ENCODE data around the gene DAPK2.

DAPK2 gene

DNA sequence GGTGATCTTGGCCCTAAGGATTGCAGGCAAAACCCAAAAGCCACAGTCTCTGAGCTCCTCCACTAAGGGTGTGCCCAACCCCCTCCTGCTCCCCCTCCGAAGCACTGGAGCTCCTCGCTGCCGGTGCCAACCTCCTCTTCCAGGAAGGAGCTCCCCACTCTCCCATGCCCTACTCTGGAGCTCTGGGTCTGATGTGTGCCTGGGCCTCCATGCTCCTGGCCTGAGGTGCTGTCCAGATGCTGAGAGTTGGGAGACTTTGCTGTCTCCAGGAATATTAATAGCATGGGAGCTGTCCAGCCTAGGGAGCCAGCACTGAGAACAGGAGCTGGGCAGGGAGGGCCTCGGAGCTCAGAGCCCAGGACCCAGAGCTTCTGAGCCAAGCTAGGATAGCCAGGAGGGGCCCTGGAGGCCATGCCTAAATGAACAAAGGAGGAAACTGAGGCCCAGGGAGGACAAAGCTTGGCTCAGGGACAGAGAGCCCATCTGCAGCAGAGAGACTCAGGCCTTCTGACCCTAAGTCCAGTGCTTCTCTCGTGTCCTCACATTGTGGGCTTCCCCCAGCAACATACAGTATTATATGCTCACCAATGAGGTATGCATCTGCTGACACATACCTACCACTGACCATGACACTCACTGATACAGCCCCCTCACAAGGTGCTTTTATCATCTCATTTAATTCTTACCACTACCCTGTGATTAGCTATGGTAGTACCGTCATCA lies 175.6 kb downstream of the DAPK2 start:
- no peak for FAIRE-seq

DNA sequence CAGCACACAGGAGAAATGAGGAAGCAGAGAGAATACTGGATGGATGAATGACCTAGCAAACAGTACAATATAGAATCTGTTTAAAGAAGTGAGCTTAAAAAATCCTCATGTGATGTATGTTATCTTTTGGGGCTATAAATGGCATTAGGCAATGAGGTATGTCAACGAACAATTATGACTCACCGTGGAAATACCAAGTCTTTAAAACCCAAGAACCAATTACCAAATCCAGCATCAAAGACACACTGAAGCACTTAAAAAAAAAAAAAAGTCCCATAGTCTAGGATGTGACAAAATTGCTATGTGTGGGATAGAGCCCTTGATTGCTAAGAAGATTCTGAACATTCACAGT lies 176.3 kb downstream of the DAPK2 start:
- FAIRE-seq: no peak

More for the DNA sequence above, 175.6 kb downstream of the DAPK2 start:
- peak; percentile 25 for DNase-seq (ENCODE audit: low spot score)

DNA sequence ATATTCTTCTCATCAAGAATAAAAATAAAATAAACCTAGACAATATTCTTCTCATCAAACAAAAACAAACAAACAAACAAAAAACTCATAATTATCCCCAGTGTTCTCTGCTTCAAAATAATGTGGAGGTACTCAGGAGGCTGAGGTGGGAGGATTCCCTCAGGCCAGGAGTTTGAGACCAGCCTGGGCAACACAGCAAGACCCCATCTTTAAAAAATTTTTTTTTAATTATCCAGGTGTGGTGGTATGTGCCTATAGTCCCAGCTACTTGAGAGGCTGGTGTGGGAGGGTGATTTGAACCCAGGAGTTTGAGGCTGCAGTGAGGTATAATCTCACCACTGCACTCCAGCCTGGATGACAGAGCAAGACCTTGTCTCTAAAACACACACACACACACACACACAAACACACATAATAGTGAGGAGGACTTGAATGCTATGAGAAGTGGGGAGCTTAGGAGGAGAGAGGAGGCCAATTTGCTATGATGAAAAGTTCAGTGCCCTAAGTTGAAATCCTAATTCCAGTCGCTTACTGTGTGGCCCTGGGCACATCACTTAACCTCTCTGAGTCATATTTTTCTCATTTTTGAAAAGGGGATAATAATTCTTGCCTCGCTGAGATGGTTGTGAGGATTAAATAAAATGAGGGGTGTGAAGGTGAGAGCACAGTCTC lies 176.8 kb downstream of the DAPK2 start:
- FAIRE-seq (no peak), DNase-seq (ENCODE audit: low spot score) (no peak)

More for the DNA sequence above, 176.3 kb downstream of the DAPK2 start:
- peak; percentile 6 for DNase-seq (ENCODE audit: low spot score)

DNA sequence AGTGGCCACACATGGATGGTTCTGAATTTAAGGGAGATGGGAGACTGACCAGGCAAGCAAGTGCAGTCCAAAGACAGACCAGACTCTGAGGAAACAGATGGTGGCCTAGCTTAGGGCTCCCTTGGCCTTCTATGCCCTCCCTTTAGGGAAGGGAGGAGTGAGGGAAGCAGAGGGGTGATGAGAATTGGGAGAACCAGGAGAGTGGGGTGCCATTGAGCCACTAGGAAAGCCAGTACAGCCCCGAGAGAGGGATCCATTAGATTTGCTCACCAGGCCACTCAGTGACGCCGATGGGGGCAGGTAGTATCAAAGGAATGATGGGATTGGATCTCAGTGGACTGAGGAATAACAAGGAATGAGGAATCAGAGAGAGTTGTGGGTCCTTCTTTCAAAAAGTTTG lies 182.1 kb downstream of the DAPK2 start:
- FAIRE-seq (no peak), DNase-seq (ENCODE audit: low spot score) (no peak)

DNA sequence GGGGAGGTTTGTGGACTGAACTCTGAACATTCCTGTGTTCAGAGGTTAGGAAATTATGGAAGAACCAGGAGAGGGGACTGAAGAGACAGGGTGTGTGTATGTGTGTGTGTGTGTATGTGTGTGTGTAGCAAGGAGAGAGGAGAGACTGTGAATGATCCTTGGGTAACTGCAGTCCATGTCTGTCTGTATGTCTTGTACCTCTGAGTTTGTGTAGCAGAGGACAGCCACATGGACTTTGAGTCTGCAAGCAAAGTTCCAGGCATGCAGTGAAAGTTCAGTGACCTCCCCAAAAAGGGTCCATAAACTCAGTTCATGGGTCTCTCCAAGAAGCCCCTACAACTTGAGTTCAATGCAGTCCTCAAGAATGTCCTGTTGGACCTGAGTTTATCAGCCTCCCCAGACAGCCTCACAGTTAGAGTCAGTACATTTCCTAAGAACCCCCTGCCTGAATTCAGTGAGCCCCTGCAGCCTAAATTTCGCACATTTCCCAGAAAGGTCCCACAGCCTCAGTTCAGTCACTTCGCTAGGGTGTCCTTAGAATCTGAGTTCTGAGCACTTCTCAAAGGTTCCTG lies 184.3 kb downstream of the DAPK2 start:
- no peak for DNase-seq (ENCODE audit: low spot score)
- no peak for FAIRE-seq

DNA sequence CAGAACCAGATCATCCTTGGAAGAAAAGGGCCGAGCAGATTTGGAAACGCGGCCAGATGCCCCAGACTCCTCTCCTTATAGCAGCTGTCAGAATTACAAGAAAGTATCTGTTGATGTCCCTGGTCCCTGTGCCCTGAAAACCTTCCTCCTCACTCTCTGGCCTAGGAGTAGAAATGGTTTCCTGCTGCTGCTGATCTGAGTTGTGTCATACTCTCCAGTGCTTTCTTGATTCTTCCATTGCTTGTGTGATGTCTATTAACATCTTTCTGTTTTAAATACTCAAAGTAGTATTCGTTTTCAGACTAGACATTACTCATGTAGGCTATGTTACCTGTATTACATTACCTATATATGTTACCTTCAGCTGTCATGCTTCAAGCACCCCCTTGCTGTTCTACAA lies 185.7 kb downstream of the DAPK2 start:
- FAIRE-seq (no peak), DNase-seq (ENCODE audit: low spot score) (no peak)

DNA sequence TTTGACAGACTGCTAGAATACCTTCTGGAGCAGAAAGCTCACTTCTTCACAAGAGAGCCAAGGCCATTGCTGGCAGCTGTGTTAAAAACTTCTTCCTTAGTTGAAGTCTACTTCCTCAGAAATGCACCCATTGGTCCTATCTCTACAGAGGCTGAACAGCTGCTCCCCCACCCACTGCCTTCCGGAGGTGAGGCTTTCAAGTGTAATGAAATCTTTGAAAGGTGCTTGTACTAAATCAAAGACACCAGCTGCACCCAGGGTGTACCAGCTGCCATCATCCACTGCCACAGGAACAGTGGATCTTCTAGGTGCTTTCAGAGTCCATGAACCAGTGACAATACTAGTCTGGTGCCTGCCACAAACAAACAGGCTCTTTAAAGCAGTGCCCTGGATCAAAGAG lies 186.1 kb downstream of the DAPK2 start:
- FAIRE-seq (no peak), DNase-seq (ENCODE audit: low spot score) (no peak)

DNA sequence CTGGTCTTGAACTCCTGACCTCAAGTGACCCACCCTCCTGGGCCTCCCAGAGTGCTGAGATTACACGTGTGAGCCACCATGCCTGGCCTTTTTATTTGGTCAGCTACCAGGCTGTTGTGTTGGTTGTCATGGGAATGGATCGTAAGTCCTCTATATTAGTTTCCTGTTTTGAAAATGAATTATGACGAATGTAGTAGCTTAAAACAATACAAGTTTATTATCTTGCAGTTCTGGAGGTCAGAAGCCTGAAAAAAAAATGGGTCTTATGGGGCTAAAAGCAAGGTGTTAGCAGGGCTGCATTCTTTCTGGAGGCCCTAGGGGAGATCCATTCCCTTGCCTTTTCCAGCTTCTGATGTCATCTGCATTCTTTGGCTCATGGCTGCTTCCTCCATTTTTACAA lies 187.4 kb downstream of the DAPK2 start:
- DNase-seq (ENCODE audit: low spot score) (no peak), FAIRE-seq (no peak)

DNA sequence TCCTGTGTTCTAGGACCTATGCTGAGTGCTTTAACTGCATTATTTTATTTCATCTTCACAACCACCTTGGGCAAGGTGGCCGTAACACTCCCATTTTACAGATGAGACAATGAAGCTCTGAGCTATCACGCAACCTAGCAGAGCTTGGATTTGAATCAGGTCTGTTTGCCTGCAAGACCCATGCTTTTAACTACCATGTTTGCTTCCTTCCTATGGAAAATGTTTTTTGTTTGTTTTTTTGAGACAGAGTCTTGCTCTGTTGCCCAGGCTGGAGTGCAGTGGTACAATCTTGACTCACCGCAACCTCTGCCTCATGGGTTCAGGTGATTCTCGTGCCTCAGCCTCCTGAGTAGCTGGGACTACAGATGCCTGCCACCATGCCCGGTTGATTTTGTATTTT lies 187.8 kb downstream of the DAPK2 start:
- FAIRE-seq: no peak
- DNase-seq (ENCODE audit: low spot score): no peak

DNA sequence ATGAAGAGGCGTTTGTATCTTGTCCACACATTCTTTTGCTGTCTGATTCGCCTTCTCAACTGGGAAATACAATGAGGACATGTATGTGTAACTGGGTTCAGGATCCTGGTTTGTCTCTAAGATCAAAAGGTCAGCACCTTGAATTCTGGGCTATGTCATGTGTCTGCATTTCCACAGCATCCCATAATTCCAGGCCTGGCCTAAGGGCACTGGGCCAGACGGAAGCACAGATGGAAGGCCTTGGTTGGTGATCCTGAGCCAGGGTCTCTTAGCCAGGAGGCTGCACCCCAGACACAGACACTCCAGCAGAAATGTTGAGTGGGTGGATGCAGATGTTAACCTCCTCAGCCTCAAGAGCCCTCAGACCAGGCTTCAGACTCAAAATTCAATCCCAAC lies 188.8 kb downstream of the DAPK2 start:
- FAIRE-seq (no peak), DNase-seq (ENCODE audit: low spot score) (no peak)

Data from RCC 7860 (cell line).